GM18873 (cell line): Measurements from ENCODE around the gene CNN2.

Experiments
- ATAC-seq: cut with Tn5 transposase; IDR thresholded peaks from one replicate; pipeline ENCODE4 v1.9.1; 2021; ENCODE audit warnings: mild to moderate bottlenecking, moderate library complexity, moderate number of reproducible peaks; ENCODE audit not compliant: unreplicated experiment, low FRiP score

The CNN2 gene

DNA sequence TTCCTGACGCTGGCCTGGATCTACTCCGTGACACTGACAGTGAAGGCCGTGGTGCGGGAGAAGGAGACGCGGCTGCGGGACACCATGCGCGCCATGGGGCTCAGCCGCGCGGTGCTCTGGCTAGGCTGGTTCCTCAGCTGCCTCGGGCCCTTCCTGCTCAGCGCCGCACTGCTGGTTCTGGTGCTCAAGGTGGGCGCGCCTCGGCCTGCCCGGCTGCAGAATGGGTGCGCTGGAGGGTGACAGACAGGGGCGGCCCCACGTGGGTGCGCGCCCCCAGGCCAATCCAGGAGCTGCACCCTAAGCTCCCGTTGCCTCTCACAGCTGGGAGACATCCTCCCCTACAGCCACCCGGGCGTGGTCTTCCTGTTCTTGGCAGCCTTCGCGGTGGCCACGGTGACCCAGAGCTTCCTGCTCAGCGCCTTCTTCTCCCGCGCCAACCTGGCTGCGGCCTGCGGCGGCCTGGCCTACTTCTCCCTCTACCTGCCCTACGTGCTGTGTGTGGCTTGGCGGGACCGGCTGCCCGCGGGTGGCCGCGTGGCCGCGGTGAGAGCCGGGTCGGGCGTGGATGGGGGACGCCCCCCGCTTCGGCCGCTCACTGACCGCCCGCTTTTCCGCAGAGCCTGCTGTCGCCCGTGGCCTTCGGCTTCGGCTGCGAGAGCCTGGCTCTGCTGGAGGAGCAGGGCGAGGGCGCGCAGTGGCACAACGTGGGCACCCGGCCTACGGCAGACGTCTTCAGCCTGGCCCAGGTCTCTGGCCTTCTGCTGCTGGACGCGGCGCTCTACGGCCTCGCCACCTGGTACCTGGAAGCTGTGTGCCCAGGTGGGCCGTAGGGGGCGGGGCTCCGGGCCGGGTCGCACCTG lies 20.7 kb downstream of the CNN2 start:
- ATAC-seq, result no peak

DNA sequence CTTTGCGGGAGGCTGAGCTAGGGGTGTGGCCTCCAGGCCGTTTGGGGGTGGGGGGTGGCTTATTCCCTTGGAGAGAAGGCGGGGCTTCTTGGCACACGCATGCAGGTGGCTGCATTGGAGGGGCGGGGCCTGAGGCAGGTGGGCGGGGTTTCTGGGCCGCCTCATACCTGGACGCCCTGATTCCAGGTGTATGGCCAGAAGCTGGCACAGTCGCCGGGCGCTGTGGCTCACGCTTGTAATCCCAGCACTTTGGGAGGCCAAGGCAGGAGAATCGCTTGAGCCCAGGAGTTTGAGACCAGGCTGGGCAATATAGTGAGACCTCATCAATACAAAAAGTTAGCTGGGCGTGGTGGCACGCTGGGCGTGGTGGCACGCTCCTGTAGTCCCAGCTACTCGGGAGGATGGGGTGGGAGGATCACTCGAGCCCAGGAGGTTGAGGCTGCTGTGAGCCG lies 21.3 kb downstream of the CNN2 start:
- no peak for ATAC-seq

DNA sequence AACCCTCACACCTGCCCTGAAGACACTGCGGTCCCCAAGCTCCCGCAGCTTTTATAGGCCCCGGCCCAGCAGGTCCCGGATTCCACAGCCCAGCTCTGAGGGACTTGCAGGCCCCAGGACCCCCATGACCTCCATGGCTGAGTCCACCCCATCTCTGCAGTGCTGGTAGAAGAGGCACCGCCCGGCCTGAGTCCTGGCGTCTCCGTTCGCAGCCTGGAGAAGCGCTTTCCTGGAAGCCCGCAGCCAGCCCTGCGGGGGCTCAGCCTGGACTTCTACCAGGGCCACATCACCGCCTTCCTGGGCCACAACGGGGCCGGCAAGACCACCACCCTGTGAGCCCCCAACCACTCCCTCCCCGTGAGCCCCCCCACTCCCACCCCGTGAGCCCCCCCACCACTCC lies 22.7 kb downstream of the CNN2 start:
- ATAC-seq, result no peak

DNA sequence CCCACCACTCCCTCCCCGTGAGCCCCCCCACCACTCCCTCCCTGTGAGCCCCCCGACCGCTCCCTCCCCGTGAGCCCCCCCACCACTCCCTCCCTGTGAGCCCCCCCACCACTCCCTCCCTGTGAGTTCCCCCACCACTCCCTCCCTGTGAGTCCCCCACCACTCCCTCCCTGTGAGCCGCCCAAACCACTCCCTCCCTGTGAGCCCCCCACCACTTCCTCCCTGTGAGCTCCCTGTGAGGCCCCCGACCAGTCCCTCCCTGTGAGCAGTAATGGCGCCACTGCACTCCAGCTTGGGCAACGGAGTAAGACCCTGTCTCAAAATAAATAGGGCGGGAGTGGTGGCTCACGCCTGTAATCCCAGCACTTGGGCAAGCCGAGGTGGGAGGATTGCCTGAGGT lies 23.4 kb downstream of the CNN2 start:
- no peak for ATAC-seq

DNA sequence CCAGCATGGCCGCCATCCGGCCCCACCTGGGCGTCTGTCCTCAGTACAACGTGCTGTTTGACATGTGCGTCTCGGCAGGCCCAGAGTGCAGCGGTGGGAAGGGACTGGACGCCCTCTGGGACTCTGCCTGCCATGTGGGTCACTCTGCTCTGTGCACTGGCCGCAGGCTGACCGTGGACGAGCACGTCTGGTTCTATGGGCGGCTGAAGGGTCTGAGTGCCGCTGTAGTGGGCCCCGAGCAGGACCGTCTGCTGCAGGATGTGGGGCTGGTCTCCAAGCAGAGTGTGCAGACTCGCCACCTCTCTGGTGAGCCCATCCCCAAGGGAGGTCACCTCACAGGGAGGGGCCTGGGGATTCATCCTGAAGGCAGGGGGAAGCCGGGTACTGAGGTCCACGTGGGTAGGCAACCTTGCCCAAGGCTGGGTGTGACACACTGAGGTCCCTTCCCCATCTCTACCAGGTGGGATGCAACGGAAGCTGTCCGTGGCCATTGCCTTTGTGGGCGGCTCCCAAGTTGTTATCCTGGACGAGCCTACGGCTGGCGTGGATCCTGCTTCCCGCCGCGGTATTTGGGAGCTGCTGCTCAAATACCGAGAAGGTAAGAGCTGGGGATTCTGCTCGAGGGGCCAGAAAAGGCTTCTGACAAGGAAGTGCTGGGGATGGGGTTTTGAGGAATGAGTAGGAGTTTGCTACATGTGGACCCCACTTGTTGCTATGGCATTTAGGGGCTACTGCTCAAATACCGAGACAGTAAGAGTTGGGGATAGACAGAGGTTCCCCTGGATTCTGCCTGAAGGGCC lies 24.8 kb downstream of the CNN2 start:
- no peak for ATAC-seq

DNA sequence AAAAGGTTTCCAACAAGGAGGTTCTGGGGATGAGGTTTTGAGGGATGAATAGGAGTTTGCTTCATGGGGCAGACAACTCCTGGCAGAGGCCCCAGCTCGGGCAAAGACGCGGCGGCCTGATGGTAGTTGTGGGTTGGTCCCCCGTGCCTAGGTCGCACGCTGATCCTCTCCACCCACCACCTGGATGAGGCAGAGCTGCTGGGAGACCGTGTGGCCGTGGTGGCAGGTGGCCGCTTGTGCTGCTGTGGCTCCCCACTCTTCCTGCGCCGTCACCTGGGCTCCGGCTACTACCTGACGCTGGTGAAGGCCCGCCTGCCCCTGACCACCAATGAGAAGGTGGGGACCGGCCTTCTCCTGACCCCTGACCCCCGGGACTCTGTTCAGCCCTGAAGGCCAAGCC lies 25.4 kb downstream of the CNN2 start:
- ATAC-seq, result no peak

DNA sequence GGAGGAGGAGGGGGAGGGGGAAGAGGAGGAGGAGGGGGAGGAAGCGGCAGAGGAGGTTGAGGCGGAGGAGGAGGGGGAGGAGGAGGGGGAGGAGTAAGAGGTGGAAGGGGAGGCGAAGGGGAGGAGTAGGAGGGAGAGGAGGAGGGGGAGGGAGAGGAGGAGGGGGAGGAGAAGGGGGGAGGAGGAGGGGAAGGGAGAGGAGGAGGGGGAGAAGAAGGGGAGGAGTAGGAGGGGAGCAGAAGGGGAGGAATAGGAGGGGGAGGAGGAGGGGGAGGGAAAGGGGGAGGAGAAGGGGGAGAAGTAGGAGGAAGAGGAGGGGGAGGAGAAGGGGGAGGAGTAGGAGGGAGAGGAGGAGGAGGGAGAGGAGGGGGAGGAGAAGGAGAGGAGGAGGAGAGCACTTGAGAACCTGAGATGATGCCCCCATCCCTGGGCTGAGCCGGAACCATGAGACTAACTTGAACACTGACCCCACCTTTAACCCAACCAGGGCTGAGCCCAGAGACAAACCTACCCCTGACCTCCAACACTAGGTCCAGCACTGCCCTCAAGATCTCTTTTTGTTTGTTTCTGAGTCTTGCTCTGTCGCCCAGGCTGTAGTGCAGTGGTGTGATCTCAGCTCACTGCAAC lies 26.1 kb downstream of the CNN2 start:
- ATAC-seq, result no peak

DNA sequence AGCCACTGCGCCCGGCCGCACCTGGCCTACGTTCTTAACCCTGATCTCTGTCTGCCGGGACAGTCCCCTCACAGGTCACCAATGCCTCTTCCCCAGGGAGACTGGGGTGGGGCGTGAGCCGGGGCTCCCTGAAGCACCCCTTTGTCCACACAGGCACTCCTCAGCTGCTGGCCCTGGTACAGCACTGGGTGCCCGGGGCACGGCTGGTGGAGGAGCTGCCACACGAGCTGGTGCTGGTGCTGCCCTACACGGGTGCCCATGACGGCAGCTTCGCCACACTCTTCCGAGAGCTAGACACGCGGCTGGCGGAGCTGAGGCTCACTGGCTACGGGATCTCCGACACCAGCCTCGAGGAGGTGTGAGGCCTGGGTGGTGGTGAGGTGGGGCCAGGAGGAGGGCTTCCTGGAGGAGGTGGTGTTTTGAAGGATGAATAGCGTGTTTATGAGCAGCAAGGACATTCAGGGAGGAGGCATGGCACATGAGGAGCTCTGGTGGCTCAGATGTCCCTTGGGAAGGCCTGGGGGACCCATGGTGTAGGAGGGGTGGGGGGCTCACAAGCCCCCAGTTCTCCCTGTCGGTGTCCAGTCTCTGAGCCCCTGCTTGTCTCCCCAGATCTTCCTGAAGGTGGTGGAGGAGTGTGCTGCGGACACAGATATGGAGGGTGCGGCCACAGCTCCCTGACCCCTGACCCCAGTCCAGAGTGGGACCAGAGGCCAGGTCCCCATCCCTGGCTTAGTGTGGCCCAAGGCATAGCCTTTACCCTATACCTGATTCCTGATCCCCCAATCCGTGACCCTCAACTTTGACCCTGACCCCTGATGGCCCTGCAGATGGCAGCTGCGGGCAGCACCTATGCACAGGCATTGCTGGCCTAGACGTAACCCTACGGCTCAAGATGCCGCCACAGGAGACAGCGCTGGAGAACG lies 27.0 kb downstream of the CNN2 start:
- ATAC-seq, result no peak

DNA sequence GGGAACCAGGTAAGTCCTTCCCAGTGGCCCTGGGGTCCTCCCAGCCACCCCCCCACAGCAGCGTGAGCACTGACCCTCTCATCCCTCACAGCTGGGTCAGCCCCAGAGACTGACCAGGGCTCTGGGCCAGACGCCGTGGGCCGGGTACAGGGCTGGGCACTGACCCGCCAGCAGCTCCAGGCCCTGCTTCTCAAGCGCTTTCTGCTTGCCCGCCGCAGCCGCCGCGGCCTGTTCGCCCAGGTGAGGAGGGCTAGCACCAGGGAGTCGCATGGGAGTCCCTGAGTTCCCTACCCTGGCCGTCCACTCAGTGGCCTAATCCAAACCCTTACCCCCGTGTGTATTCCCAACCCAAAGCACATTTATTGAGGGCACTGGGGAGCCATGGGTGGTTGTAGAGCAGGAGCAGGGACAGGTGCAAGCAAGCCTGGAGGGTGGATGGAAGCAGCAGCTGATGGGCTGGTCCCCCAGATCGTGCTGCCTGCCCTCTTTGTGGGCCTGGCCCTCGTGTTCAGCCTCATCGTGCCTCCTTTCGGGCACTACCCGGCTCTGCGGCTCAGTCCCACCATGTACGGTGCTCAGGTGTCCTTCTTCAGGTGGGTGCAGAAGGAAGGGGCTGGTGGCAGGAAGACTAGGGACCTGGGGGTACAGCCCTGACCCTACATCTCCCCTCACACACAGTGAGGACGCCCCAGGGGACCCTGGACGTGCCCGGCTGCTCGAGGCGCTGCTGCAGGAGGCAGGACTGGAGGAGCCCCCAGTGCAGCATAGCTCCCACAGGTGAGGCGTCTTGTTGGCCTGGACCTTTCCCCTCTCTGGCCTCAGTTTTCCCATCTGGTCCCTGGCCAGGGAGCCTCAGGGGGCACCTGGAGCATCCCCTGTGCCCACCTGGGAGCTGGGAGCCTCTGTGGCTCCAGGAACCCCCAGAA lies 28.0 kb downstream of the CNN2 start:
- no peak for ATAC-seq

DNA sequence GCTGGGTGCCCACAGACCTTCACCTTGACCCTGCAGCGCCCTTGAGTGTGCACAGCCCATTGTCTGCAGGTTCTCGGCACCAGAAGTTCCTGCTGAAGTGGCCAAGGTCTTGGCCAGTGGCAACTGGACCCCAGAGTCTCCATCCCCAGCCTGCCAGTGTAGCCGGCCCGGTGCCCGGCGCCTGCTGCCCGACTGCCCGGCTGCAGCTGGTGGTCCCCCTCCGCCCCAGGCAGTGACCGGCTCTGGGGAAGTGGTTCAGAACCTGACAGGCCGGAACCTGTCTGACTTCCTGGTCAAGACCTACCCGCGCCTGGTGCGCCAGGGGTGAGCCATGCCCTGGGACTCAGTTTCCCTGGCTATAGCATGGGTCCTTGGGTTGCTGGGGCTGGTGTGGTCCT lies 28.6 kb downstream of the CNN2 start:
- no peak for ATAC-seq

DNA sequence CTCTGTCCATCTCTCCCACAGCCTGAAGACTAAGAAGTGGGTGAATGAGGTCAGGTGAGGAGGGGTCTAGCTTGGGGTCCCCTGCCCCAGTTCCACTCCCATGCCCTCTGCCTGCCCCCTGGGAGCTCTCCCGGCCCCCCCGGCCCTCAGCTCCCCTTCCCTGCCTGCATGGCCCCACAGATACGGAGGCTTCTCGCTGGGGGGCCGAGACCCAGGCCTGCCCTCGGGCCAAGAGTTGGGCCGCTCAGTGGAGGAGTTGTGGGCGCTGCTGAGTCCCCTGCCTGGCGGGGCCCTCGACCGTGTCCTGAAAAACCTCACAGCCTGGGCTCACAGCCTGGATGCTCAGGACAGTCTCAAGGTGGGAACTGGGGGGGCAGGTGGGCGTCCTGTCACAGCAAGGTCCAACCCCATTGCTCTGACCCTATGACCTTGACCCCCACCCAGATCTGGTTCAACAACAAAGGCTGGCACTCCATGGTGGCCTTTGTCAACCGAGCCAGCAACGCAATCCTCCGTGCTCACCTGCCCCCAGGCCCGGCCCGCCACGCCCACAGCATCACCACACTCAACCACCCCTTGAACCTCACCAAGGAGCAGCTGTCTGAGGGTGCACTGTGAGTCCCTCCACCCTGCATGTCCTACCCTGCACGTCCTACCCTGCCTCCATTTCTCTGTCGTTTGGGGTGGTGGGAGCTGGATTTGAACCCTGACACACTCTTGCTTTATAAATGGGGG lies 29.6 kb downstream of the CNN2 start:
- ATAC-seq, result no peak

DNA sequence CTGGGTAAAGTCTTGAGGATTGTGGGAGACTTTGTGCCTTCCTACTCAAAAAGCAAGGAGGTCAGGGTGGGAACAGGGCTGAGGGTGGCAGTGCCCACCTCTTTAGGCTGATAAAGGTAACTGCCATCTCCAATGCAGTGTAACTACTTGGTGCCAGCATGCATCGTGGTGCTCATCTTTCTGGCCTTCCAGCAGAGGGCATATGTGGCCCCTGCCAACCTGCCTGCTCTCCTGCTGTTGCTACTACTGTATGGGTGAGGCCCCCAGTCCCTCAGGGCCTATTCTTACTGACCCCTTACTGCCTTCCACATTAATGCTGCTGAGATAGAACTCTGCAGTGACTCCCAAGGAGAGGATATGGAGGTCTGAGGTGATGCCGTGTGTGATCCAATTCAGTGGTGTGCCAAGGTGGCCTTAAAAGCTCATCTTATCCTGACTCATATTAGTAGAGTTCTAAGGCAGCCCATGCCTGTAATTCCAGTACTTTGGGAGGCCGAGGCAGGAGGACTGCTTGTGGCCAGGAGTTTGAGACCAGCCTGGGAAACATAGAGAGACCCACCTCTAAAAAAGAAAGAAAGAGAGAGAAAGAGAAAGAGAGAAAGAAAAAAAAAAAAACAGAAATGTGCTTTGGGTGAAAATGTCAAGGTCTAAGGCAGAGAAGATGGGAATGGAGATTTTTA lies 30.9 kb downstream of the CNN2 start:
- ATAC-seq, result no peak

DNA sequence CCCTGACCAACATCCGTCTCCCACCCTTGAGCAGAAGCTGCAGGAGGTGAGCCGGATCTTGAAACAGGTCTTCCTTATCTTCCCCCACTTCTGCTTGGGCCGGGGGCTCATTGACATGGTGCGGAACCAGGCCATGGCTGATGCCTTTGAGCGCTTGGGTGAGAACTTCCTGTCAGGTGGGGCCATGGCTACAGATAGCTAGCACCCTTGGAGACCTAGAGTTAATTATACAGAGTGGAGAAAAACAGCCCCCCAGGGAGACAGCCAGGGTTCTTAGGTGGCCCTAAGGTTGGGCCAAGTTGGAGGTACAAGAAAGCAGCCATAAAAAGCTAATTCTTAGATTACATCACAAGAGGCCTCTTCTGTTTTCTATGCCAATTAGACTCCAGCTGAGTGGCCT lies 31.7 kb downstream of the CNN2 start:
- no peak for ATAC-seq

DNA sequence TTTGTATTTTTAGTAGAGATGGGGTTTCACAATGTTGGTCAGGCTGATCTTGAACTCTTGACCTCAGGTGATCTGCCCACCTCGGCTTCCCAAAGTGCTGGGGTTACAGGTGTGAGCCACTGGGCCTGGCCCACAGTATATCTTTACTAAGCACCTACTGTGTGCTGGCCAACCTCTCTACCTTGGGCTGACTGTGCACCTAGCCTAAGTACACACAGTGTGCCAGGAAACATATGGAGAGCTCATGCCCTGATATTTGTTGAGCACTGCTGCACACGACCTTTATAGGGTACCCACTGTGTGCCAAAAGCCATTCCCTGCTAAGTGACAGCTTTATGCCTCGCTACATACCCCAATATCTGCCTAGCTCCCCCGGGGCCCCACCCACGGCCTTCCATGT lies 34.3 kb downstream of the CNN2 start:
- ATAC-seq, result no peak

DNA sequence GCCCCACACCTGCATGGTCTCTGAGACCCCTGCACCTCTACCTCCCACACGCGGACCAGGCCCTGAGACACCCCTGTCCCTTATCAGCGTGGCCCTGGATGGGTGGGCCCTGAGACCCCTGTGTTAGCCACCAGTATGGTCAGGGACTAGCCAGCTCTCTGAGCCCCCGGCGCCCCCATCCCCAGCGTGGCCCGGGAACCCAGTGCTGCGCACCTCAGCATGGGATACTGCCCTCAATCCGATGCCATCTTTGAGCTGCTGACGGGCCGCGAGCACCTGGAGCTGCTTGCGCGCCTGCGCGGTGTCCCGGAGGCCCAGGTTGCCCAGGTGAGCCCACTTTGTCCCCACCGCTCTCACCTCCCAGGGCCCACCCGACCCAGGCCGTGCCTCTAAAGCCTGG lies 35.6 kb downstream of the CNN2 start:
- no peak for ATAC-seq

DNA sequence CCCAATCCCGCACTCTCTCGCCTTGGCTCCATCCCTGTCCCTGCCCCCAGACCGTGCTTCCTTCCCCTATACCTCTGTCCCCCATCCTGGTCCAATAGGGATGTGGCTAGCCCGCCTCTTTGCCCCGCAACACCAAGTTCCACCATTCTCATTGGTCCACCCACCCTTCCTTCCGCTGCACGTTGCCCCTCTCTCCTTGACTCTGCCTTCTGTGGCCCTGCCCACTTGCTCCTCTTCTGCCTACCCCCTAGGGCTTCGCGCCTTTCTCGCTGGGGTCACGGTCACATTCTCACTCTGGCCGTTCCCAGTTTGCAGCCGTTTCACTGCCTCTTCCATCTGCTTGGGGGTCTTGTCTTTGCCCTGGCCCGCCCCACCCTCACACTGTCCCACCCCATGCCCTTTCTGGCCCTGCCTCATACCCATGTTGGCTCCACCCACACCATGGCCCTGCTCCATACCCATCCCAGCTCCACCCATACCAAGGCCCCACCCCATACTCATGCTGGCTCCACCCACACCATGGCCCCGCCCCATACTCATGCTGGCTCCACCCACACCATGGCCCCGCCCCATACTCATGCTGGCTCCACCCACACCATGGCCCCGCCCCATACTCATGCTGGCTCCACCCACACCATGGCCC lies 36.1 kb downstream of the CNN2 start:
- ATAC-seq, result no peak
